ENCODE data around the gene ACTG2.

Gene ACTG2

GRCh38 chr2:73915437-73915993 is 22.7 kb downstream of the ACTG2 start:
- ATAC-seq (ENCODE audit: insufficient read depth, low read depth) (no peak), DNase-seq (no peak)
- no peak overlapping the region for H3K4me3 ChIP-seq (ENCODE audit: low read depth in 1 of 2, low read length in 2 of 2)
- H3K9ac ChIP-seq (ENCODE audit: low read depth, low read length): no peak overlapping the region
- H3K36me3 ChIP-seq (ENCODE audit: insufficient read depth, low read length): no peaks in the 10 kb centered on the region
- no peaks in the 10 kb centered on the region for H4K20me1 ChIP-seq (ENCODE audit: insufficient read depth, low read length)
- TF ChIP-seq CTCF (IDR thresholded peaks at IDR 0.05; ENCODE audit: borderline replicate concordance, extremely low read depth, low read length, poor library complexity, severe bottlenecking) (no peak), EZH2 (IDR thresholded peaks at IDR 0.05; ENCODE audit: borderline replicate concordance, low read depth, low read length, severe bottlenecking) (no peak)
- H3K27me3 ChIP-seq (ENCODE audit: insufficient read depth, low read length, poor library complexity): no peaks in the 10 kb centered on the region
- H2AFZ ChIP-seq (ENCODE audit: low read depth, low read length): no peak overlapping the region
- H3K79me2 ChIP-seq (ENCODE audit: insufficient read depth, low read length): no peaks in the 10 kb centered on the region
- H3K4me1 ChIP-seq (ENCODE audit: insufficient read depth, low read length): no peaks in the 10 kb centered on the region
- no peaks in the 10 kb centered on the region for H3K9me3 ChIP-seq (ENCODE audit: insufficient read depth, low read length, severe bottlenecking)
- no peak overlapping the region for H3K27ac ChIP-seq (ENCODE audit: low read length)
- no peak overlapping the region for H3K4me2 ChIP-seq (ENCODE audit: insufficient read depth, low read length)

- no peaks in the 10 kb centered on the region for H4K20me1 ChIP-seq (ENCODE audit: insufficient read depth, low read length)
- H3K9me3 ChIP-seq (ENCODE audit: insufficient read depth, low read length, severe bottlenecking): no peaks in the 10 kb centered on the region
- no peak overlapping the region for H3K4me3 ChIP-seq (ENCODE audit: low read depth in 1 of 2, low read length in 2 of 2)
- TF ChIP-seq EZH2 (IDR thresholded peaks at IDR 0.05; ENCODE audit: borderline replicate concordance, low read depth, low read length, severe bottlenecking) (no peak), CTCF (IDR thresholded peaks at IDR 0.05; ENCODE audit: borderline replicate concordance, extremely low read depth, low read length, poor library complexity, severe bottlenecking) (no peak)
- DNase-seq: no peak
- no peaks in the 10 kb centered on the region for H3K36me3 ChIP-seq (ENCODE audit: insufficient read depth, low read length)
- no peaks in the 10 kb centered on the region for H3K27me3 ChIP-seq (ENCODE audit: insufficient read depth, low read length, poor library complexity)
- H3K4me2 ChIP-seq (ENCODE audit: insufficient read depth, low read length): no peak overlapping the region
- no peak overlapping the region for H3K27ac ChIP-seq (ENCODE audit: low read length)
- H3K79me2 ChIP-seq (ENCODE audit: insufficient read depth, low read length): no peaks in the 10 kb centered on the region
- no peak for ATAC-seq (ENCODE audit: insufficient read depth, low read depth)
- H3K4me1 ChIP-seq (ENCODE audit: insufficient read depth, low read length): no peaks in the 10 kb centered on the region
- no peak overlapping the region for H3K9ac ChIP-seq (ENCODE audit: low read depth, low read length)
- H2AFZ ChIP-seq (ENCODE audit: low read depth, low read length): no peak overlapping the region
These were observed 23.9 kb downstream of the ACTG2 start for GRCh38 chr2:73916666-73917065.

GRCh38 chr2:73917296-73917695 is 24.5 kb downstream of the ACTG2 start:
- ATAC-seq (ENCODE audit: insufficient read depth, low read depth) (no peak), DNase-seq (no peak)
- Histone ChIP-seq H3K4me1 (ENCODE audit: insufficient read depth, low read length) (no peaks in the 10 kb centered on the region), H3K36me3 (ENCODE audit: insufficient read depth, low read length) (no peaks in the 10 kb centered on the region), H4K20me1 (ENCODE audit: insufficient read depth, low read length) (no peaks in the 10 kb centered on the region), H3K4me2 (ENCODE audit: insufficient read depth, low read length) (no peak overlapping the region), H3K27ac (ENCODE audit: low read length) (no peak overlapping the region), H3K9me3 (ENCODE audit: insufficient read depth, low read length, severe bottlenecking) (no peaks in the 10 kb centered on the region), H3K27me3 (ENCODE audit: insufficient read depth, low read length, poor library complexity) (no peaks in the 10 kb centered on the region), H2AFZ (ENCODE audit: low read depth, low read length) (no peak overlapping the region), H3K4me3 (ENCODE audit: low read depth in 1 of 2, low read length in 2 of 2) (no peak overlapping the region), H3K79me2 (ENCODE audit: insufficient read depth, low read length) (no peaks in the 10 kb centered on the region), H3K9ac (ENCODE audit: low read depth, low read length) (no peak overlapping the region)
- TF ChIP-seq CTCF (IDR thresholded peaks at IDR 0.05; ENCODE audit: borderline replicate concordance, extremely low read depth, low read length, poor library complexity, severe bottlenecking): no peak
- TF ChIP-seq EZH2 (IDR thresholded peaks at IDR 0.05; ENCODE audit: borderline replicate concordance, low read depth, low read length, severe bottlenecking): no peak
